ENCODE measurements around the gene SLC9A5.

SLC9A5 gene

GRCh38 chr16:67282447-67282805, 33.6 kb downstream of the SLC9A5 start:
- no peak for DNase-seq

- DNase-seq: no peak
These were observed 34.5 kb downstream of the SLC9A5 start for GRCh38 chr16:67283039-67283825.

GRCh38 chr16:67283826-67284555, 35.2 kb downstream of the SLC9A5 start:
- DNase-seq: no peak

- DNase-seq: no peak
These were observed 36.2 kb downstream of the SLC9A5 start for GRCh38 chr16:67284699-67285646.

- no peak for DNase-seq
These were observed 37.9 kb downstream of the SLC9A5 start for GRCh38 chr16:67286441-67287235.

GRCh38 chr16:67287960-67288359, 39.2 kb downstream of the SLC9A5 start:
- DNase-seq: no peak

GRCh38 chr16:67291461-67291860, 42.7 kb downstream of the SLC9A5 start:
- no peak for DNase-seq

- no peak for DNase-seq
These were observed 45.5 kb downstream of the SLC9A5 start for GRCh38 chr16:67294171-67294757.

- no peak for DNase-seq
These were observed 46.2 kb downstream of the SLC9A5 start for GRCh38 chr16:67294938-67295361.

- DNase-seq: no peak
These were observed 47.6 kb downstream of the SLC9A5 start for GRCh38 chr16:67296420-67296819.

GRCh38 chr16:67298277-67298676, 49.5 kb downstream of the SLC9A5 start:
- DNase-seq: no peak

- DNase-seq: no peak
These were observed 50.5 kb downstream of the SLC9A5 start for GRCh38 chr16:67299269-67299668.

GRCh38 chr16:67301080-67301782, 52.5 kb downstream of the SLC9A5 start:
- no peak for DNase-seq

GRCh38 chr16:67302076-67302475, 53.3 kb downstream of the SLC9A5 start:
- no peak for DNase-seq

- DNase-seq: no peak
These were observed 54.2 kb downstream of the SLC9A5 start for GRCh38 chr16:67302970-67303369.

- no peak for DNase-seq
These were observed 55.2 kb downstream of the SLC9A5 start for GRCh38 chr16:67304020-67304419.

GRCh38 chr16:67305216-67306071, 56.7 kb downstream of the SLC9A5 start:
- DNase-seq: no peak

- DNase-seq: no peak
These were observed 61.8 kb downstream of the SLC9A5 start for GRCh38 chr16:67310561-67310960.

GRCh38 chr16:67311607-67312488, 63.1 kb downstream of the SLC9A5 start:
- no peak for DNase-seq
